GM18511 (cell line): ENCODE results near the gene PCDHB6.
"Not testable (repeated sequence)": the region's sequence is repeated elsewhere in the genome, so short reads cannot be mapped to it uniquely, and the experiment has no call there.

Source experiments
- ATAC-seq: cut with Tn5 transposase; IDR thresholded peaks from one replicate; pipeline ENCODE4 v1.9.1; 2021; ENCODE audit warnings: mild to moderate bottlenecking, moderate library complexity; ENCODE audit not compliant: unreplicated experiment

PCDHB6 gene

GRCh38 chr5:141149812-141150211 lies at the start of gene PCDHB6:
PCDHB6 (plus strand) TSS chr5:141150057; CDS start chr5:141150258, 201 bp downstream.
- no peak for ATAC-seq

- ATAC-seq, result no peak
These were observed 49.5 kb upstream of the PCDHB6 start, which contains the start of gene PCDHB3 for GRCh38 chr5:141100243-141100805. PCDHB3 (plus strand) TSS chr5:141100473; CDS start chr5:141100650, 177 bp downstream.

GRCh38 chr5:141101059-141101458 lies 48.8 kb upstream of the PCDHB6 start:
- ATAC-seq, result no peak

- not testable (repeated sequence) for ATAC-seq
These were observed 47.8 kb upstream of the PCDHB6 start for GRCh38 chr5:141102070-141102469.

- ATAC-seq, result not testable (repeated sequence)
These were observed 47.4 kb upstream of the PCDHB6 start for GRCh38 chr5:141102471-141102870.

- no peak for ATAC-seq
These were observed 44.5 kb upstream of the PCDHB6 start for GRCh38 chr5:141105350-141105749.

- ATAC-seq, result no peak
These were observed 30.6 kb upstream of the PCDHB6 start for GRCh38 chr5:141119250-141119649.

- ATAC-seq, result no peak
These were observed 28.3 kb upstream of the PCDHB6 start, which contains the start of gene PCDHB4 for GRCh38 chr5:141121563-141121962. PCDHB4 (plus strand) TSS chr5:141121818; CDS start chr5:141121999, 181 bp downstream.

GRCh38 chr5:141121985-141122384 lies 27.9 kb upstream of the PCDHB6 start:
- ATAC-seq, result no peak

- ATAC-seq, result not testable (repeated sequence)
These were observed 26.3 kb upstream of the PCDHB6 start for GRCh38 chr5:141123396-141124135.

- no peak for ATAC-seq
These were observed 22.6 kb upstream of the PCDHB6 start for GRCh38 chr5:141127305-141127704.

GRCh38 chr5:141135030-141135717 lies 14.7 kb upstream of the PCDHB6 start, which contains the start of gene PCDHB5:
PCDHB5 (plus strand) TSS chr5:141135206; CDS start chr5:141135435, 229 bp downstream.
- ATAC-seq, result no peak

- ATAC-seq, result no peak
These were observed 14.1 kb upstream of the PCDHB6 start for GRCh38 chr5:141135718-141136266.

- not testable (repeated sequence) for ATAC-seq
These were observed 12.5 kb upstream of the PCDHB6 start for GRCh38 chr5:141137346-141137745.

GRCh38 chr5:141150224-141150992 lies 551 bp downstream of the PCDHB6 start:
- no peak for ATAC-seq

- no peak for ATAC-seq
These were observed 1.1 kb downstream of the PCDHB6 start for GRCh38 chr5:141150993-141151325.

GRCh38 chr5:141151632-141152031 lies 1.8 kb downstream of the PCDHB6 start:
- not testable (repeated sequence) for ATAC-seq

- ATAC-seq, result not testable (repeated sequence)
These were observed 2.2 kb downstream of the PCDHB6 start for GRCh38 chr5:141152096-141152495.

GRCh38 chr5:141155540-141156374 lies 5.9 kb downstream of the PCDHB6 start:
- no peak for ATAC-seq

GRCh38 chr5:141157356-141157755 lies 7.5 kb downstream of the PCDHB6 start:
- not testable (repeated sequence) for ATAC-seq
